WI38 (cell line): ENCODE data around the gene TSBP1.
A peak's percentile ranks its signal among the peaks of the same experiment; 100 is the strongest.

ENCODE experiments used
- H3K4me3 ChIP-seq: 2 replicates; pipeline ENCODE4 v1.5.1; 2011; ENCODE audit warnings: low read depth, mild to moderate bottlenecking, control low read depth, low read length
- TF ChIP-seq, protein P1 (sequence below): IDR thresholded peaks from 2 replicates; pipeline ENCODE4 v1.5.1; 2012; ENCODE audit warnings: low read depth, mild to moderate bottlenecking, control low read depth, low read length

Gene TSBP1

DNA sequence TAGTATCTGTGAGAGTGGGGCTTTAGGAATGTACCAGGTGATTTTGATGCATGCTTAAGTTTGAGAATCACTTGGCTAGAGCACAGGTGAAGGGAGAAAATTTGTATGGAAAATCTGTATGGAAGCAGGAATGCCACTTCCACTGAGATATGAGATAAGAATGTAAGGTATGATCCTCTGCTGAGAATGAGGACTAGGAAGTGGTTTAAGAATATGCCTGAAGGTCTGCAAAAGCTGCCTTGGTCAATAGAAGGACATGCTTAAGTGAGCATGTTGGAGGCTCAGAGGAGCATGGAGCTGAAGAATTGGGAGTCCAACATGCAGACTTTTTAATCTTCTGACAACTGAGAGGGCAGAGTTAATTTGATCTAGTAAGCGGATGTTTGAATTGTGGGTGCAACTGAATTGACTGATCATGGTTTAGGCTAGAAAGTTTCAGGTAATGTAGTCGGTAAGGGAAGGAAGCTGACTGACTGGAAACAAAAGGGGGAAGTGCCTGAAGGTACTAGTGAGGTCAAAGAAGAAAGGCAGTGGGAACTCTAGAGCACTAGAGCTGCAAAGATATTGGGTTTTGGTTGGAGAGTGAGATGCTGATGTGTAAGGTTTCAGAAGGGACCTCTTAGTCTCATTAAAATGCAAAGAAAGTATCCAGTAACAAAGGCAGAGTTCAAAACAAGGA is 119.2 kb downstream of the TSBP1 start:
- H3K4me3 ChIP-seq: no peak overlapping the region
- TF ChIP-seq, protein P1, sequence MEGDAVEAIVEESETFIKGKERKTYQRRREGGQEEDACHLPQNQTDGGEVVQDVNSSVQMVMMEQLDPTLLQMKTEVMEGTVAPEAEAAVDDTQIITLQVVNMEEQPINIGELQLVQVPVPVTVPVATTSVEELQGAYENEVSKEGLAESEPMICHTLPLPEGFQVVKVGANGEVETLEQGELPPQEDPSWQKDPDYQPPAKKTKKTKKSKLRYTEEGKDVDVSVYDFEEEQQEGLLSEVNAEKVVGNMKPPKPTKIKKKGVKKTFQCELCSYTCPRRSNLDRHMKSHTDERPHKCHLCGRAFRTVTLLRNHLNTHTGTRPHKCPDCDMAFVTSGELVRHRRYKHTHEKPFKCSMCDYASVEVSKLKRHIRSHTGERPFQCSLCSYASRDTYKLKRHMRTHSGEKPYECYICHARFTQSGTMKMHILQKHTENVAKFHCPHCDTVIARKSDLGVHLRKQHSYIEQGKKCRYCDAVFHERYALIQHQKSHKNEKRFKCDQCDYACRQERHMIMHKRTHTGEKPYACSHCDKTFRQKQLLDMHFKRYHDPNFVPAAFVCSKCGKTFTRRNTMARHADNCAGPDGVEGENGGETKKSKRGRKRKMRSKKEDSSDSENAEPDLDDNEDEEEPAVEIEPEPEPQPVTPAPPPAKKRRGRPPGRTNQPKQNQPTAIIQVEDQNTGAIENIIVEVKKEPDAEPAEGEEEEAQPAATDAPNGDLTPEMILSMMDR: no peak

DNA sequence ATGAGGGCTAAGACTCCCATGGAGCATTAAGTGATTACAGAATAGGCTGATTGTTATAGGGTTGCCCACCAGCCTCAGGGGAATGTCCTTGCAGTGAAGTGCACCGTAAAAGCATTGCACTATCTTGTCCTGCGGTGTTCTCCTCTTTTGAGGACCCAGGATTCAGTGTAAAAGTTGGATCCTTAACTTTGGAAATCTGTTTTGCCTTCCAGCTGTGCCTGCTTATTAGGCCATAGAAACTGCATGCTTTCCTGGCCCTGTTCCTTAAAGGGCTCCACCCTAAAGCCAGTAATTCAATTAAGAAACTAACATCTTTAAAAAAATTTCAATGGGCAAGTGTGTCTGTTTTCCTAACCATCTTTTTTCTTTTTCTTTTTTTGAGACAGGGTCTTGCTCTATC is 122.4 kb downstream of the TSBP1 start:
- H3K4me3 ChIP-seq: no peak overlapping the region
- TF ChIP-seq, protein P1: no peak

DNA sequence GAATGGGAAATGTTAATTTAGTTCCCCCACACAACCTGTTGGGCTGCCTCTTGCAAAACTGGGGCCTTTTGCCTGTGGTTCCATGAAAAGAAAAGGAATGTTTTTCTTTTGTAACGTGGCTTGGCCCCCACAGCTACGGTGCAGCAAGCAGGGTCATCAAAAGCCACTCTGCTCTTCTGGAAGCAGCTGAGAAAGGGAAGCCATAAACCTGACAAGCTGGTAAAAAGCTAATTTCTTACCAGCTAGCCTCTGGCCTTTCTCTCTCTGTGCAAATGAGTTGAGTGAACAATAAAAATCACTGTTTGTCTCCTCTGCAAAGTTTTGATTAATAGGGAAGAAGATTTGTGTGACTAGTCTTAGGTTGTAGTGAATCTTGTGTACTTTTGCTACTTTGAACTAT is 124.3 kb downstream of the TSBP1 start:
- TF ChIP-seq, protein P1: no peak
- no peak overlapping the region for H3K4me3 ChIP-seq

DNA sequence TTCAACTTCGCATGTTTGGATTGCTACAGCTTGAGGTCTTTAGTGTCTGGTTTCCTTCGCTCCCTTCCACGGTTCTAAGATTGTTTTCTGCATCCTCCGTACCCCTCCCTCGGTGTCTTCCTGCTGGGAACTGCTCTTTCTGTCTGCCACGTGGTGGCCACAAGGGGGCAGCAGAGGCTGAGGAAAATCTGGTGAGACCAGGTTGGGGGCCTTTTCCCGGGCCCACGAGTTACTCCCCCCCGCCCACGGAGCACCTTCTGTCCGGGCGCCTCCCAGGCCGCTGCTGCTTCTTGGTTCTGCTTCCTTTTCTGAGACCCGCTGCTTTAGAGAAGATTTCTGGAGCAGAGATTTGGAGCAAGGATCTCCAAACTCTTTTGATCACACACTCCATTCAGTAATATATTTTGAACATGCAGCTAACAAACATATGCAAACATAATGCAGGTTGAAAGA is 126.7 kb downstream of the TSBP1 start:
- no peak overlapping the region for H3K4me3 ChIP-seq

DNA sequence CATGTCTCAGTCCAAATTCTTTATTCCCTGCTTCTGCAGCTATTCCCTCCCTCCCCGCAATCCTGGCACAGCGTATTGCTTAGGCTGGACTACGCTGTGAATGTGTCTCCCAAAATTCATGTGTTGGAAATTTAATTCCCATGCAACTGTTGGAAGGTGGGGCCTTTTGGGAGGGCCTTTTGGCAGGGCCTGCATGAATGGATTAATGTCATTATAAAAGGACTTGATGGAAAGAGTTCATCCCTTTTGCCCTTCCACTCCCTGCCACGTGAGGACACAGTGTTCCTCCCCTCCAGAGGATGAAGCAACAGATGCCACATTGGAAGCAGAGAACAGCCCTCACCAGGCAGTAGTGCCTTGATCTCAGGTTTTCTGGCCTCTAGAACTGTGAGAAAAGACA is 127.4 kb downstream of the TSBP1 start:
- TF ChIP-seq, protein P1: no peak
- no peak overlapping the region for H3K4me3 ChIP-seq

More for the DNA sequence above, 126.7 kb downstream of the TSBP1 start:
- TF ChIP-seq, protein P1: peak; percentile 80
